OCI-LY3 (cell line): ENCODE data around the gene UNC79.

Experiments used
- H2AFZ ChIP-seq: fragments of 200-600, 300-600 bp; shearing (Covaris generic); 2 replicates; pipeline ENCODE4 v1.6.0; 2014; ENCODE audit warnings: antibody characterized with exemption, low read depth, low read length
- H3K27ac ChIP-seq: fragments of 200-600, 300-600 bp; sonication (generic); 2 replicates; pipeline ENCODE4 v1.5.1; 2014; ENCODE audit warnings: mild to moderate bottlenecking, low read length, moderate library complexity, mixed read lengths
- H3K27me3 ChIP-seq: fragments of 200-600, 300-600 bp; sonication (generic); 2 replicates; pipeline ENCODE4 v1.6.1; 2014; ENCODE audit warnings: low read depth, low read length, mixed read lengths
- H3K36me3 ChIP-seq: fragments of 200-600, 300-600 bp; sonication (generic); replicated peaks from 2 replicates; pipeline ENCODE3; 2014; ENCODE audit warnings: low read depth, low read length, mixed read lengths
- H3K4me1 ChIP-seq: fragments of 300-600, 200-600 bp; sonication (generic); 2 replicates; pipeline ENCODE4 v1.6.1; 2014; ENCODE audit warnings: low read length, mixed read lengths
- H3K4me2 ChIP-seq: fragments of 200-600, 300-600 bp; sonication (generic); 2 replicates; pipeline ENCODE4 v1.6.1; 2014; ENCODE audit warnings: low read length, mixed read lengths
- H3K4me3 ChIP-seq: fragments of 300-600, 200-600 bp; sonication (generic); 2 replicates; pipeline ENCODE4 v1.5.1; 2014; ENCODE audit warnings: antibody characterized with exemption, mild to moderate bottlenecking, low read length, moderate library complexity
- H3K79me2 ChIP-seq: fragments of 300-600, 200-600 bp; shearing (Covaris generic); 2 replicates; pipeline ENCODE4 v1.6.1; 2014; ENCODE audit warnings: mild to moderate bottlenecking, low read length, mixed read lengths
- H3K9ac ChIP-seq: fragments of 300-600, 200-600 bp; shearing (Covaris generic); 2 replicates; pipeline ENCODE4 v1.6.0; 2014; ENCODE audit warnings: mild to moderate bottlenecking, low read length, moderate library complexity
- H3K9me3 ChIP-seq: fragments of 200-600, 300-600 bp; shearing (Covaris generic); 2 replicates; pipeline ENCODE4 v1.6.1; 2014; ENCODE audit warnings: low read length, mixed read lengths; ENCODE audit not compliant: insufficient read depth
- H4K20me1 ChIP-seq: fragments of 200-600, 300-600 bp; sonication (generic); 2 replicates; pipeline ENCODE4 v1.6.1; 2016; ENCODE audit warnings: low read length, mixed read lengths; ENCODE audit not compliant: insufficient read depth
- CTCF ChIP-seq: fragments of 200-600, 300-600 bp; sonication (generic); IDR thresholded peaks from 2 replicates; pipeline ENCODE4 v1.5.1; 2014; ENCODE audit warnings: antibody characterized with exemption, low read length, low read depth
- EZH2phosphoT487 ChIP-seq: fragments of 200-600 bp; shearing (Covaris generic); IDR thresholded peaks from 2 replicates; pipeline ENCODE4 v1.6.1; 2018; ENCODE audit warnings: antibody characterized with exemption, mixed run types, low read depth

Gene UNC79

GRCh38 chr14:93663317-93663716, 232.6 kb downstream of the UNC79 start:
- Histone ChIP-seq H3K27ac (no peak overlapping the region), H3K27me3 (peaks cover 12% of the 10 kb centered on the region), H4K20me1 (no peaks in the 10 kb centered on the region), H3K9me3 (peaks cover 19% of the 10 kb centered on the region), H3K4me1 (no peaks in the 10 kb centered on the region), H3K36me3 (no peaks in the 10 kb centered on the region), H2AFZ (no peak overlapping the region), H3K4me2 (no peak overlapping the region), H3K79me2 (no peaks in the 10 kb centered on the region), H3K4me3 (no peak overlapping the region), H3K9ac (no peak overlapping the region)
- TF ChIP-seq CTCF (no peak), EZH2phosphoT487 (no peak)

GRCh38 chr14:93665169-93665568, 234.4 kb downstream of the UNC79 start:
- Histone ChIP-seq H3K4me2 (no peak overlapping the region), H3K27me3 (peaks cover 10% of the 10 kb centered on the region; the same call in 1 of the 2 replicates), H3K79me2 (no peaks in the 10 kb centered on the region), H3K4me3 (no peak overlapping the region), H3K27ac (no peak overlapping the region), H3K9me3 (peaks cover 19% of the 10 kb centered on the region), H3K4me1 (no peaks in the 10 kb centered on the region), H2AFZ (no peak overlapping the region), H4K20me1 (no peaks in the 10 kb centered on the region), H3K36me3 (no peaks in the 10 kb centered on the region), H3K9ac (no peak overlapping the region)
- no peak for TF ChIP-seq EZH2phosphoT487
- TF ChIP-seq CTCF: no peak

- no peak overlapping the region for H2AFZ ChIP-seq
These were observed 238.9 kb downstream of the UNC79 start for GRCh38 chr14:93669632-93670031.

GRCh38 chr14:93674343-93674742, 243.6 kb downstream of the UNC79 start:
- Histone ChIP-seq H3K9ac (no peak overlapping the region), H3K4me3 (no peak overlapping the region), H3K79me2 (no peaks in the 10 kb centered on the region), H4K20me1 (no peaks in the 10 kb centered on the region), H3K4me1 (no peaks in the 10 kb centered on the region), H3K36me3 (no peaks in the 10 kb centered on the region), H3K9me3 (no peaks in the 10 kb centered on the region), H3K4me2 (no peak overlapping the region), H3K27ac (no peak overlapping the region), H3K27me3 (peaks cover 23% of the 10 kb centered on the region), H2AFZ (no peak overlapping the region)
- TF ChIP-seq EZH2phosphoT487: no peak
- TF ChIP-seq CTCF: no peak

More at GRCh38 chr14:93669632-93670031, 238.9 kb downstream of the UNC79 start:
- H3K9ac ChIP-seq: no peak overlapping the region
- H3K4me3 ChIP-seq: no peak overlapping the region
- no peaks in the 10 kb centered on the region for H3K36me3 ChIP-seq
- no peak overlapping the region for H3K27ac ChIP-seq
- H3K27me3 ChIP-seq: peaks cover 26% of the 10 kb centered on the region
- no peaks in the 10 kb centered on the region for H3K79me2 ChIP-seq
- TF ChIP-seq EZH2phosphoT487 (no peak), CTCF (no peak)
- H3K4me1 ChIP-seq: no peaks in the 10 kb centered on the region
- peaks cover 16% of the 10 kb centered on the region for H3K9me3 ChIP-seq
- no peaks in the 10 kb centered on the region for H4K20me1 ChIP-seq
- no peak overlapping the region for H3K4me2 ChIP-seq
